Thyroid gland (tissue), 4 donors: ENCODE results near the gene ROBO2. TPM values are rescaled to one million over a fixed set of nuclear protein-coding genes. Genes with fewer than 3 reads are reported as not detected.

ENCODE experiments used
- DNase-seq, 2 donors: peaks; one replicate each; pipeline ENCODE4 v3.0.0-alpha.2; 2019
- H3K27ac ChIP-seq, 3 donors: fragments of 200-600 bp; sonication (generic); 1 replicate in 2 of 3; 2 replicates in 1 of 3; pipeline ENCODE4 v1.5.1; 2016 to 2019; ENCODE audit warnings: mild to moderate bottlenecking in 1 of 3, moderate library complexity in 1 of 3
- H3K27me3 ChIP-seq: fragments of 200-600 bp; sonication (generic); one replicate; pipeline ENCODE4 v1.5.1; 2019
- H3K36me3 ChIP-seq, 2 donors: fragments of 200-600 bp; sonication (generic); one replicate each; pipeline ENCODE4 v1.5.1; 2016 to 2019
- H3K4me1 ChIP-seq, 2 donors: fragments of 200-600 bp; sonication (generic); one replicate each; pipeline ENCODE4 v1.5.1; 2017 to 2019
- H3K4me3 ChIP-seq, 3 donors: fragments of 200-600 bp; sonication (generic); replicated peaks in 1 of 3; 1 replicate in 2 of 3; 2 replicates in 1 of 3; pipeline ENCODE4 v1.5.1; 2016; ENCODE audit warnings: mild to moderate bottlenecking in 1 of 3
- H3K9me3 ChIP-seq: fragments of 200-600 bp; sonication (generic); one replicate; pipeline ENCODE4 v1.5.1; 2017
- POLR2A ChIP-seq, 2 donors: fragments of 450-650 bp; IDR thresholded peaks; one replicate each; pipeline ENCODE4 v1.6.1; 2017; ENCODE audit warnings: antibody characterized with exemption in 2 of 2, mild to moderate bottlenecking in 2 of 2, moderate library complexity in 1 of 2
- WGBS, 2 donors: methylation state at CpG; one replicate each; pipeline ENCODE4 v1.1.5; 2017; 5-methylcytosine and 5-hydroxymethylcytosine counted together
- intact Hi-C: fragments of 100-400 bp; cut with DNase I; formaldehyde crosslinking; loops from one replicate; pipeline ENCODE4 v1.15.1; 2023
- total RNA-seq, 4 donors: library from RNA; depleted of rRNA; stranded (reverse); fragments of >200 nt; gene quantifications; one replicate each; pipeline ENCODE4 v1.2.3, GENCODE V29; 2016
- TF ChIP-seq, protein P1 (sequence below), 6 experiments: fragments of 200-600 bp in 3 of 6; fragments of 450-650 bp in 3 of 6; sonication (generic) in 3 of 6; IDR thresholded peaks; one replicate each; pipeline ENCODE4 v1.5.1; 2016 to 2019; ENCODE audit warnings: antibody characterized with exemption in 6 of 6, mild to moderate bottlenecking in 2 of 6, inconsistent platforms in 1 of 6, moderate library complexity in 1 of 6

Gene ROBO2
- total RNA-seq, 4 donors from 2014 or later: 0.56 to 1.5 TPM; not detected in 2

GRCh38 chr3:77668376-77668775, 628.5 kb downstream of the ROBO2 start:
- TF ChIP-seq, protein P1, sequence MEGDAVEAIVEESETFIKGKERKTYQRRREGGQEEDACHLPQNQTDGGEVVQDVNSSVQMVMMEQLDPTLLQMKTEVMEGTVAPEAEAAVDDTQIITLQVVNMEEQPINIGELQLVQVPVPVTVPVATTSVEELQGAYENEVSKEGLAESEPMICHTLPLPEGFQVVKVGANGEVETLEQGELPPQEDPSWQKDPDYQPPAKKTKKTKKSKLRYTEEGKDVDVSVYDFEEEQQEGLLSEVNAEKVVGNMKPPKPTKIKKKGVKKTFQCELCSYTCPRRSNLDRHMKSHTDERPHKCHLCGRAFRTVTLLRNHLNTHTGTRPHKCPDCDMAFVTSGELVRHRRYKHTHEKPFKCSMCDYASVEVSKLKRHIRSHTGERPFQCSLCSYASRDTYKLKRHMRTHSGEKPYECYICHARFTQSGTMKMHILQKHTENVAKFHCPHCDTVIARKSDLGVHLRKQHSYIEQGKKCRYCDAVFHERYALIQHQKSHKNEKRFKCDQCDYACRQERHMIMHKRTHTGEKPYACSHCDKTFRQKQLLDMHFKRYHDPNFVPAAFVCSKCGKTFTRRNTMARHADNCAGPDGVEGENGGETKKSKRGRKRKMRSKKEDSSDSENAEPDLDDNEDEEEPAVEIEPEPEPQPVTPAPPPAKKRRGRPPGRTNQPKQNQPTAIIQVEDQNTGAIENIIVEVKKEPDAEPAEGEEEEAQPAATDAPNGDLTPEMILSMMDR (IDR thresholded peaks at IDR 0.05): no peak
- no peak for TF ChIP-seq POLR2A (IDR thresholded peaks at IDR 0.05)
- Histone ChIP-seq H3K4me3 (no peak overlapping the region), H3K27me3 (no peaks in the 10 kb centered on the region), H3K36me3 (no peaks in the 10 kb centered on the region), H3K27ac (no peak overlapping the region), H3K4me1 (no peaks in the 10 kb centered on the region), H3K9me3 (no peaks in the 10 kb centered on the region)
- 63 to 73% methylated on average over 1 of the region's 1 CpG for WGBS, 2 donors
- DNase-seq: no peak
- intact Hi-C loops: no loop called here

GRCh38 chr3:77672016-77672415, 632.1 kb downstream of the ROBO2 start:
- H3K4me1 ChIP-seq: no peaks in the 10 kb centered on the region
- H3K27me3 ChIP-seq: no peaks in the 10 kb centered on the region
- H3K36me3 ChIP-seq: no peaks in the 10 kb centered on the region
- WGBS, 2 donors: 88 to 93% methylated on average over 2 of the region's 2 CpGs
- intact Hi-C loops: no loop called here
- H3K27ac ChIP-seq: no peak overlapping the region
- no peak for DNase-seq
- no peaks in the 10 kb centered on the region for H3K9me3 ChIP-seq
- no peak overlapping the region for H3K4me3 ChIP-seq
- TF ChIP-seq POLR2A (IDR thresholded peaks at IDR 0.05): no peak
- TF ChIP-seq, protein P1 (IDR thresholded peaks at IDR 0.05): no peak

DNA sequence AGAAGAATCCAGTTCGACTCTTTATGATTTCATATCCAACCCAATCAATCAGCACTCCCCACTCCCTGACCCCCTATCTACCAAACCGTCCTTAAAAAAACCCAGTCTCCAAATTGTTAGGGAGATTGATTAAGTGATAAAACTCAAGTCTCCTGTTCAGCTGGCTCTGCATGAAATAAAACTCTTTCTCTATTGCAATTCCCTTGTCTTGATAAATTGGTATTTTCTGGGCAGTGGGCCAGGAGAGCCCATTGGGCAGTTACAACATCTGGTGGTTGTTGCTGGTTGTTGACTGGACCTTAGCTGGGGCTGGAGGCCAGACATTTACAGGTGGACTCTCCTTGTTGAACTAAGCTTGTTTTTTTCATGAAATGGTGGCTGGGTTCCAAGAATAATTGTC, 642.3 kb downstream of the ROBO2 start:
- Histone ChIP-seq H3K9me3 (no peaks in the 10 kb centered on the region), H3K4me1 (no peaks in the 10 kb centered on the region), H3K27ac (no peak overlapping the region), H3K27me3 (no peaks in the 10 kb centered on the region), H3K36me3 (no peaks in the 10 kb centered on the region), H3K4me3 (no peak overlapping the region)
- no peak for TF ChIP-seq POLR2A (IDR thresholded peaks at IDR 0.05)
- TF ChIP-seq, protein P1 (IDR thresholded peaks at IDR 0.05): no peak
- WGBS, 2 donors: 80 to 90% methylated on average over 2 of the region's 2 CpGs
- intact Hi-C loops: no loop called here
- no peak for DNase-seq

DNA sequence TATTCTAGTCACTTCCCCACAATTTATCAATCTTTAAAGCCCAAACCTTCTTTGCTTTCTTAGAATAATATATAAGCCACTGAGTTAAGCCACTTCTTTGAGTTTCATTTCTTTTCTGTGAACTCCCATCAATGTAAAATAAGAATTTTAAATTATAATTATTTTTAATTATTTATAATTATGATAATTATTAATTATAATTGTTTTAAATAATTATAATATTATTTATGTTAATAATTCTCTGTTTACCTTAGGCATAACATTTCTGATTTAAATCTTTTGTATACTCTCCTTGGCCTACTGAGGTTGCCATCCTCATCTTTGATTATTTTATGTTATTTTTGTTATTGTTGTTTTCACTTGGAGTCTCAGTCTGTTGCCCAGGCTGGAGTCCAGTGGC, 644.2 kb downstream of the ROBO2 start:
- no peaks in the 10 kb centered on the region for H3K4me1 ChIP-seq
- H3K27me3 ChIP-seq: no peaks in the 10 kb centered on the region
- H3K36me3 ChIP-seq: no peaks in the 10 kb centered on the region
- TF ChIP-seq, protein P1 (IDR thresholded peaks at IDR 0.05): no peak
- no peak for TF ChIP-seq POLR2A (IDR thresholded peaks at IDR 0.05)
- no peak for DNase-seq
- no peak overlapping the region for H3K27ac ChIP-seq
- no peak overlapping the region for H3K4me3 ChIP-seq
- intact Hi-C loops: no loop called here
- no peaks in the 10 kb centered on the region for H3K9me3 ChIP-seq

- Histone ChIP-seq H3K27me3 (no peaks in the 10 kb centered on the region), H3K36me3 (no peaks in the 10 kb centered on the region), H3K27ac (no peak overlapping the region), H3K4me3 (no peak overlapping the region), H3K4me1 (no peaks in the 10 kb centered on the region), H3K9me3 (no peaks in the 10 kb centered on the region)
- TF ChIP-seq, protein P1 (IDR thresholded peaks at IDR 0.05): no peak
- TF ChIP-seq POLR2A (IDR thresholded peaks at IDR 0.05): no peak
- intact Hi-C loops: no loop called here
- DNase-seq: no peak
- WGBS, 2 donors: 76 to 84% methylated on average over 3 of the region's 3 CpGs
Measured at GRCh38 chr3:77685713-77686112, 645.8 kb downstream of the ROBO2 start.
